GM12878 (cell line): ENCODE data around the gene ASB15. TPM values are rescaled to one million over a fixed set of nuclear protein-coding genes. Genes with fewer than 3 reads are reported as not detected.

Experiments used
- ATAC-seq: fragments of 200-7000 bp; cut with Tn5 transposase; 3 replicates; pipeline ENCODE4 v1.9.1; 2020; ENCODE audit warnings: mild to moderate bottlenecking, moderate library complexity
- BruUV-seq: library from RNA; stranded (reverse); fragments of 400-500 nt; replicated peaks from 2 replicates; lab custom pipeline; 2021; lab: Mats Ljungman, UMichigan
- CTCF ChIA-PET: fragments of 300-600 bp; sonication (Branson Sonifier 250); formaldehyde crosslinking; extraction: SDS; loops from one replicate; lab custom pipeline; 2021; ENCODE audit warnings: inconsistent platforms; lab: Yijun Ruan, JAX
- POLR2A ChIA-PET: fragments of 350-600 bp; formaldehyde crosslinking; extraction: SDS; loops from one replicate; lab custom pipeline; 2021; ENCODE audit warnings: inconsistent platforms; lab: Charles Lee
- RAD21 ChIA-PET: fragments of 300-600 bp; sonication (Branson Sonifier 250); formaldehyde crosslinking; loops from one replicate; lab custom pipeline; 2023; ENCODE audit warnings: antibody characterized with exemption; ENCODE audit not compliant: unreplicated experiment; lab: Charles Lee
- SMC1A ChIA-PET: fragments of 300-600 bp; sonication (Branson Sonifier 250); formaldehyde crosslinking; loops from one replicate; lab custom pipeline; 2023; ENCODE audit not compliant: unreplicated experiment, uncharacterized antibody; lab: Charles Lee
- DNase-seq: peaks from one replicate; pipeline ENCODE4 v3.0.0-alpha.2; 2011; ENCODE audit warnings: low read depth, low spot score
- FAIRE-seq: peaks from 3 replicates; lab custom pipeline; 2011; peaks lifted over from hg19 to GRCh38; lab: Jason Lieb, UNC
- H2AFZ ChIP-seq: 2 replicates; pipeline ENCODE4 v1.6.0; 2011; ENCODE audit warnings: low read depth, low read length, control low read depth; ENCODE audit not compliant: control insufficient read depth
- H3K27ac ChIP-seq: 2 replicates; pipeline ENCODE4 v1.5.1; 2011; ENCODE audit warnings: control low read depth; ENCODE audit not compliant: control insufficient read depth, insufficient read depth
- H3K27me3 ChIP-seq, 2 experiments: replicated peaks in 1 of 2; 2 replicates each; pipeline versions ENCODE4 v1.6.0 to v1.6.1; 2011; ENCODE audit warnings: low read length in 1 of 2; ENCODE audit not compliant: control insufficient read depth in 2 of 2, insufficient read depth in 2 of 2
- H3K36me3 ChIP-seq, 2 experiments: 2 replicates each; pipeline ENCODE4 v1.5.1; 2011; ENCODE audit warnings: low read length in 1 of 2; ENCODE audit not compliant: control insufficient read depth in 2 of 2, insufficient read depth in 2 of 2
- H3K4me1 ChIP-seq: 2 replicates; pipeline ENCODE4 v1.6.1; 2011; ENCODE audit warnings: mild to moderate bottlenecking, low read length, moderate library complexity, mixed read lengths; ENCODE audit not compliant: control insufficient read depth, insufficient read depth
- H3K4me2 ChIP-seq: 2 replicates; pipeline ENCODE4 v1.6.0; 2011; ENCODE audit warnings: control low read depth; ENCODE audit not compliant: control insufficient read depth, insufficient read depth
- H3K4me3 ChIP-seq: fragments of 200-600 bp; sonication (generic); 2 replicates; pipeline ENCODE4 v1.5.1; 2016
- H3K79me2 ChIP-seq: 2 replicates; pipeline ENCODE4 v1.6.0; 2011; ENCODE audit warnings: low read length; ENCODE audit not compliant: control insufficient read depth, insufficient read depth
- H3K9ac ChIP-seq: 2 replicates; pipeline ENCODE4 v1.8.0; 2011; ENCODE audit warnings: low read length, control low read depth, mixed read lengths; ENCODE audit not compliant: control insufficient read depth, insufficient read depth
- H3K9me3 ChIP-seq: replicated peaks from 3 replicates; pipeline ENCODE4 v1.5.1; 2011; ENCODE audit warnings: mild to moderate bottlenecking, low read length; ENCODE audit not compliant: control insufficient read depth, insufficient read depth
- H4K20me1 ChIP-seq: 2 replicates; pipeline ENCODE4 v1.6.0; 2011; ENCODE audit not compliant: control insufficient read depth, insufficient read depth
- BMI1 ChIP-seq: fragments of 450-650 bp; IDR thresholded peaks from 2 replicates; pipeline ENCODE4 v1.6.1; 2016; ENCODE audit warnings: mild to moderate bottlenecking, moderate library complexity, borderline replicate concordance
- E2F4 ChIP-seq: IDR thresholded peaks from 2 replicates; pipeline ENCODE4 v1.6.1; 2012; ENCODE audit warnings: low read depth, low read length, improper control_type of control experiment
- HDGF ChIP-seq: fragments of 450-650 bp; IDR thresholded peaks from 2 replicates; pipeline ENCODE4 v1.6.1; 2016; ENCODE audit warnings: antibody characterized with exemption
- IKZF2 ChIP-seq, 2 experiments: fragments of 450-650 bp; IDR thresholded peaks; 2 replicates each; pipeline ENCODE4 v1.6.1; 2017; ENCODE audit warnings: mild to moderate bottlenecking in 2 of 2, moderate library complexity in 2 of 2
- KAT2A ChIP-seq: conservative IDR thresholded peaks from 2 replicates; pipeline ENCODE4 v1.6.1; 2011; ENCODE audit warnings: low read depth, low read length; ENCODE audit not compliant: control insufficient read depth
- MYB ChIP-seq: fragments of 150-350 bp; IDR thresholded peaks from 2 replicates; pipeline ENCODE4 v1.6.1; 2014; ENCODE audit warnings: mild to moderate bottlenecking, low read depth, low read length, borderline replicate concordance
- NR2C2 ChIP-seq: IDR thresholded peaks from 2 replicates; pipeline ENCODE4 v1.6.1; 2011; ENCODE audit warnings: borderline replicate concordance, low read depth; ENCODE audit not compliant: control insufficient read depth, insufficient read length
- NR2F1 ChIP-seq: fragments of 450-650 bp; conservative IDR thresholded peaks from 2 replicates; pipeline ENCODE4 v1.6.1; 2017; ENCODE audit warnings: mild to moderate bottlenecking
- POLR2A ChIP-seq: IDR thresholded peaks from 2 replicates; pipeline ENCODE4 v1.6.1; 2011; ENCODE audit warnings: low read depth, mild to moderate bottlenecking, low read length
- POU2F2 ChIP-seq: IDR thresholded peaks from 3 replicates; pipeline ENCODE4 v1.6.1; 2011; ENCODE audit warnings: low read depth, mild to moderate bottlenecking, low read length, borderline replicate concordance
- SIN3A ChIP-seq: IDR thresholded peaks from 2 replicates; pipeline ENCODE4 v1.6.1; 2012; ENCODE audit warnings: low read depth, low read length, improper control_type of control experiment
- ZNF207 ChIP-seq: fragments of 450-650 bp; IDR thresholded peaks from 2 replicates; pipeline ENCODE4 v1.6.1; 2014; ENCODE audit warnings: antibody characterized with exemption, mild to moderate bottlenecking, borderline replicate concordance
- WGBS: methylation state at CpG from one replicate; pipeline ENCODE4 v1.1.6; 2016; ENCODE audit warnings: low lambda C conversion rate; ENCODE audit not compliant: insufficient replicate concordance, insufficient coverage; ENCODE audit errors: missing lambda C conversion rate; 5-methylcytosine and 5-hydroxymethylcytosine counted together
- in situ Hi-C: fragments of 300-500 bp; cut with MboI; formaldehyde crosslinking; loops from 9 replicates; pipeline ENCODE4 v1.14.3; 2018; ENCODE audit warnings: mixed read lengths
- intact Hi-C: fragments of 100-400 bp; cut with micrococcal nuclease; formaldehyde crosslinking; loops from one replicate; pipeline ENCODE4 v1.14.2; 2022; ENCODE audit not compliant: unreplicated experiment
- polyA plus RNA-seq, 11 experiments: library from polyadenylated mRNA; depleted of rRNA in 4 of 11; unstranded in 6 of 11; stranded (reverse) in 5 of 11; fragments of >200 nt; fragmentation: Nextera tagmentation in 4 of 11; fragmentation: Illumina TruSeq in 1 of 11; extraction: Ambion mirVana in 4 of 11; extraction: Trizol in 1 of 11; gene quantifications; 1 replicate in 1 of 11; 2 replicates in 10 of 11; pipeline versions ENCODE4 v1.2.1 to v1.2.3, GENCODE V29; 2011 to 2016; ENCODE audit warnings: inconsistent platforms in 2 of 11, missing spikeins in 2 of 11, low read depth in 1 of 11
- total RNA-seq, 4 experiments: library from RNA; depleted of rRNA in 3 of 4; stranded (reverse); fragments of >200 nt in 3 of 4; fragmentation: Illumina TruSeq in 1 of 4; extraction: Trizol in 1 of 4; gene quantifications; 2 replicates each; pipeline versions ENCODE4 v1.2.1 to v1.2.3, GENCODE V29; 2013 to 2021
- TF ChIP-seq, protein P1 (sequence below): fragments of 450-650 bp; conservative IDR thresholded peaks from 2 replicates; pipeline ENCODE4 v1.6.1; 2017; ENCODE audit warnings: mild to moderate bottlenecking, moderate library complexity
- TF ChIP-seq, protein P2 (sequence below): fragments of 450-650 bp; IDR thresholded peaks from 2 replicates; pipeline ENCODE4 v1.6.1; 2017; ENCODE audit warnings: low read depth, mild to moderate bottlenecking, moderate library complexity
- TF ChIP-seq, protein P3 (sequence below): fragments of 450-650 bp; IDR thresholded peaks from 2 replicates; pipeline ENCODE4 v1.6.1; 2016; ENCODE audit warnings: mild to moderate bottlenecking

The ASB15 gene
- total and polyA plus RNA-seq, 10 of the 15 experiments (the other 5 are each of a cell fraction or from before 2014, with no cell fraction given), result not detected

- Histone ChIP-seq H3K9ac (peak within 1 kb of the TSS; percentile 82), H3K27me3 (no peaks in the 10 kb centered on the region), H3K4me3 (peak within 1 kb of the TSS; percentile 90), H3K4me1 (no peaks in the 10 kb centered on the region), H2AFZ (peak within 1 kb of the TSS; percentile 100), H3K36me3 (peaks cover 1 to 3% of the 10 kb centered on the region in 2 experiments; a peak in 3 of 4 replicates), H3K79me2 (peaks cover 15% of the 10 kb centered on the region), H3K4me2 (peak within 1 kb of the TSS; percentile 83), H3K9me3 (no peaks in the 10 kb centered on the region; the same call in 2 of the 3 replicates), H4K20me1 (no peaks in the 10 kb centered on the region), H3K27ac (peak within 1 kb of the TSS; percentile 85)
- DNase-seq, result peak; percentile 95
- peak; percentile 97 for ATAC-seq
- BruUV-seq, result no TSS peak
- peak; percentile 99 for FAIRE-seq
- WGBS, result 1% methylated on average over 40 of the region's 40 CpGs
- SMC1A ChIA-PET, result interaction anchor here (0.9 to 2.6 kb wide), 7 partner anchors 13 to 1007 kb away, joined by 3 to 18 read pairs (median 6); partner anchors contain the start of genes IQUB and WASL
- CTCF ChIA-PET, result interaction anchor here (0.6 to 3.0 kb wide), 13 partner anchors 9 to 307 kb away, joined by 3 to 11 read pairs (median 4); no protein-coding TSS in a partner anchor
- intact Hi-C loops (loop anchor here (1.0 to 10.0 kb wide), 2 partner anchors 22 to 1367 kb away; partner anchors contain the start of gene POT1), in situ Hi-C loops (no loop called here)
- RAD21 ChIA-PET, result interaction anchor here (0.9 to 1.8 kb wide), 4 partner anchors 10 to 192 kb away, joined by 4 to 6 read pairs (median 4); partner anchors contain the start of genes IQUB and WASL
- POLR2A ChIA-PET, result interaction anchor here (0.9 to 2.4 kb wide), 4 partner anchors 9 to 44 kb away, joined by 3 to 7 read pairs (median 6); partner anchors contain the start of gene IQUB
- peak; percentile 43; the same call in 1 of the 2 replicates for TF ChIP-seq E2F4
- TF ChIP-seq, protein P1, sequence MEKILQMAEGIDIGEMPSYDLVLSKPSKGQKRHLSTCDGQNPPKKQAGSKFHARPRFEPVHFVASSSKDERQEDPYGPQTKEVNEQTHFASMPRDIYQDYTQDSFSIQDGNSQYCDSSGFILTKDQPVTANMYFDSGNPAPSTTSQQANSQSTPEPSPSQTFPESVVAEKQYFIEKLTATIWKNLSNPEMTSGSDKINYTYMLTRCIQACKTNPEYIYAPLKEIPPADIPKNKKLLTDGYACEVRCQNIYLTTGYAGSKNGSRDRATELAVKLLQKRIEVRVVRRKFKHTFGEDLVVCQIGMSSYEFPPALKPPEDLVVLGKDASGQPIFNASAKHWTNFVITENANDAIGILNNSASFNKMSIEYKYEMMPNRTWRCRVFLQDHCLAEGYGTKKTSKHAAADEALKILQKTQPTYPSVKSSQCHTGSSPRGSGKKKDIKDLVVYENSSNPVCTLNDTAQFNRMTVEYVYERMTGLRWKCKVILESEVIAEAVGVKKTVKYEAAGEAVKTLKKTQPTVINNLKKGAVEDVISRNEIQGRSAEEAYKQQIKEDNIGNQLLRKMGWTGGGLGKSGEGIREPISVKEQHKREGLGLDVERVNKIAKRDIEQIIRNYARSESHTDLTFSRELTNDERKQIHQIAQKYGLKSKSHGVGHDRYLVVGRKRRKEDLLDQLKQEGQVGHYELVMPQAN, result peak; percentile 77
- peak; percentile 91; the same call in 1 of the 2 replicates for TF ChIP-seq SIN3A
- no peak for TF ChIP-seq KAT2A
- TF ChIP-seq, protein P2, sequence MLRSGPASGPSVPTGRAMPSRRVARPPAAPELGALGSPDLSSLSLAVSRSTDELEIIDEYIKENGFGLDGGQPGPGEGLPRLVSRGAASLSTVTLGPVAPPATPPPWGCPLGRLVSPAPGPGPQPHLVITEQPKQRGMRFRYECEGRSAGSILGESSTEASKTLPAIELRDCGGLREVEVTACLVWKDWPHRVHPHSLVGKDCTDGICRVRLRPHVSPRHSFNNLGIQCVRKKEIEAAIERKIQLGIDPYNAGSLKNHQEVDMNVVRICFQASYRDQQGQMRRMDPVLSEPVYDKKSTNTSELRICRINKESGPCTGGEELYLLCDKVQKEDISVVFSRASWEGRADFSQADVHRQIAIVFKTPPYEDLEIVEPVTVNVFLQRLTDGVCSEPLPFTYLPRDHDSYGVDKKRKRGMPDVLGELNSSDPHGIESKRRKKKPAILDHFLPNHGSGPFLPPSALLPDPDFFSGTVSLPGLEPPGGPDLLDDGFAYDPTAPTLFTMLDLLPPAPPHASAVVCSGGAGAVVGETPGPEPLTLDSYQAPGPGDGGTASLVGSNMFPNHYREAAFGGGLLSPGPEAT, result peak; percentile 96
- TF ChIP-seq BMI1, result peak; percentile 91
- peak; percentile 65; the same call in 1 of the 2 replicates for TF ChIP-seq ZNF207
- no peak for TF ChIP-seq NR2F1
- TF ChIP-seq IKZF2 (IDR thresholded peaks at IDR 0.05), result peak; percentile 48 to 58; a peak in 2 of 4 replicates
- TF ChIP-seq POU2F2, result peak; percentile 51; the same call in 1 of the 3 replicates
- peak; percentile 89 for TF ChIP-seq NR2C2
- TF ChIP-seq, protein P3, sequence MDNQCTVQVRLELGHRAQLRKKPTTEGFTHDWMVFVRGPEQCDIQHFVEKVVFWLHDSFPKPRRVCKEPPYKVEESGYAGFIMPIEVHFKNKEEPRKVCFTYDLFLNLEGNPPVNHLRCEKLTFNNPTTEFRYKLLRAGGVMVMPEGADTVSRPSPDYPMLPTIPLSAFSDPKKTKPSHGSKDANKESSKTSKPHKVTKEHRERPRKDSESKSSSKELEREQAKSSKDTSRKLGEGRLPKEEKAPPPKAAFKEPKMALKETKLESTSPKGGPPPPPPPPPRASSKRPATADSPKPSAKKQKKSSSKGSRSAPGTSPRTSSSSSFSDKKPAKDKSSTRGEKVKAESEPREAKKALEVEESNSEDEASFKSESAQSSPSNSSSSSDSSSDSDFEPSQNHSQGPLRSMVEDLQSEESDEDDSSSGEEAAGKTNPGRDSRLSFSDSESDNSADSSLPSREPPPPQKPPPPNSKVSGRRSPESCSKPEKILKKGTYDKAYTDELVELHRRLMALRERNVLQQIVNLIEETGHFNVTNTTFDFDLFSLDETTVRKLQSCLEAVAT, result peak; percentile 100
- TF ChIP-seq POLR2A, result peak; percentile 90
- no peak for TF ChIP-seq MYB
- peak; percentile 78 for TF ChIP-seq HDGF
Observed at GRCh38 chr7:123557398-123558288, 44.0 kb upstream of the ASB15 start, which contains the start of gene NDUFA5. Gene NDUFA5 (minus strand): TSS chr7:123557818. CDS start chr7:123557795, 23 bp downstream.
